NCI-H2029 treated with DMSO at 0.1 percent for 48 hours (cell line): ENCODE data around the gene ZFYVE9.
"Not testable (repeated sequence)": the region's sequence is repeated elsewhere in the genome, so short reads cannot be mapped to it uniquely, and the experiment has no call there.

Experiments used
- DNase-seq: peaks from one replicate; lab custom pipeline; 2025; lab: John Stamatoyannopoulos, UW

ZFYVE9 gene

DNA sequence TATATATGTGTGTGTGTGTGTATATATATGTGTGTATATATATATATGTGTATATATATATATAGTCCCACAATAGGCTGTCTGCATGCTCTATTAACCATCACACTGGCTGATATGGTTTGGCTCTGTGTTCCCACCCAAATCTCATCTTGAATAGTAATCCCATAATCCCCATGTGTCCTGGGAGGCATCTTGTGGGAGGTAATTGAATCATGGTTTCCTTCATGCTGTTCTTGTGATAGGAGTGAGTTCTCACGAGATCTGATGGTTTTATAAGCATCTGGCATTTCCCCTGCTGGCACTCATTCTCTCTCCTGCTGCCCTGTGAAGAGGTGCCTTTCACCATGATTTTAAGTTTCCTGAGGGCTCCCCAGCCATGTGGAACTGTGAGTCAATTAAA, 228.0 kb downstream of the ZFYVE9 start:
- DNase-seq, result not testable (repeated sequence)

DNA sequence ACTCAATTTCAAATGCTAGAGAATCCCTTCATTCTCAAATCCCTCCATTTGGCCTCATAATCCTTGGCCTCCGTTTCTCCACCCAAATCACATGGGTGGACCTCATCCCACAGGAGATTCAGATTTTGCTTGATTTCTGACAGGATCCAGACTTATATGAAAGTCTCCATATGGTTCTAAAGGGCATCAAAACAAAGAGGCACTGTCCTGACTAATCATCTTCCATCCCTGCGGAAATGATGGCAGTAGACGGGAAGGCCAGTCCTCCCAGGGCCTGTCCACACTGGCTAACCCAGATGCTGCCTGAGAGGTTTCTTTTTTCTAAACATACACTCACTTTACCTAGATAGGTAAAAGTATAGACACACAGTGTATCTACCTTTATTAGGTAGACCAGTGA, 243.5 kb downstream of the ZFYVE9 start:
- DNase-seq, result no peak

DNA sequence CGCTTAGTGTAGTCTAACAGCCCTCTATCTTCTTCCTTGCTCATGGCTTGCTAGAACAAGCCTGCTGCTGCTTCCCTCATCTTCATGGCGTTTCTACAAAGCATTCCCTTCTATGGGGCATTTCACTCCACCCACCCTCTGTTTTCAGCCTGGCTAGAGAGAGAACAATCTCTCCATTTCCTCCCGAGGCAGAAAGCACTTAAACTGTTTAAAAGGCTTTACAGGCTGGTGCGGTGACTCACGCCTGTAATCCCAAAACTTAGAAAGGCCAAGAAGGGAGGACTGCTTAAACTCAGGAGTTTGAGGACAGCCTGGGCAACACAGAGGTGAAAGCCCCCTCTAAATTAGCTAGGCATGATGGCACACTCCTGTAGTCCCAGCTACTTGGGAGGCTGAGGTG, 244.6 kb downstream of the ZFYVE9 start:
- DNase-seq, result no peak

DNA sequence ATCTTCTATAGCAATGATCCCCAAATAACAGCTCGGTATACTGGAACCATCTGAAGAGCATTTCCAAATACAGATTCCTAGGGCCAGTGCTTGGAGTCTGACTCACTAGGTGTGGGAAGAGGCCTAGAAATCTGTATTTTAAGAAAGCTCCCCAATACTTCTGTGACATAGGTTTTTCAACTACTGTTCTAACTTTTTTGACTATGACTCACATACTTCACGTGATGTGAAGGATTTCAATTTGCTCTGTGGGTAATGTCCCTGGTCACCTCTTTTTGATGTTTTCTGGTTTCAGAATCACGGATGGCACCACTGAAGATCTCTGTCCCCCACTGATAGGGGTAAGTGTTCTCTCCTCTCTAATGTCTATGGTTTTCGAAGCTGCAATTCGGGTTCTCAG, 251.3 kb downstream of the ZFYVE9 start:
- no peak for DNase-seq
